GM12872 (cell line): ENCODE measurements around the gene DCUN1D3.

Experiments
- TF ChIP-seq, protein P1 (sequence below): IDR thresholded peaks from 3 replicates; pipeline ENCODE4 v1.5.1; 2011; ENCODE audit warnings: low read depth, mild to moderate bottlenecking, low read length, moderate library complexity; ENCODE audit not compliant: insufficient read depth

DCUN1D3 gene

GRCh38 chr16:20897253-20897897 lies 2.8 kb downstream of the DCUN1D3 start:
- TF ChIP-seq, protein P1, sequence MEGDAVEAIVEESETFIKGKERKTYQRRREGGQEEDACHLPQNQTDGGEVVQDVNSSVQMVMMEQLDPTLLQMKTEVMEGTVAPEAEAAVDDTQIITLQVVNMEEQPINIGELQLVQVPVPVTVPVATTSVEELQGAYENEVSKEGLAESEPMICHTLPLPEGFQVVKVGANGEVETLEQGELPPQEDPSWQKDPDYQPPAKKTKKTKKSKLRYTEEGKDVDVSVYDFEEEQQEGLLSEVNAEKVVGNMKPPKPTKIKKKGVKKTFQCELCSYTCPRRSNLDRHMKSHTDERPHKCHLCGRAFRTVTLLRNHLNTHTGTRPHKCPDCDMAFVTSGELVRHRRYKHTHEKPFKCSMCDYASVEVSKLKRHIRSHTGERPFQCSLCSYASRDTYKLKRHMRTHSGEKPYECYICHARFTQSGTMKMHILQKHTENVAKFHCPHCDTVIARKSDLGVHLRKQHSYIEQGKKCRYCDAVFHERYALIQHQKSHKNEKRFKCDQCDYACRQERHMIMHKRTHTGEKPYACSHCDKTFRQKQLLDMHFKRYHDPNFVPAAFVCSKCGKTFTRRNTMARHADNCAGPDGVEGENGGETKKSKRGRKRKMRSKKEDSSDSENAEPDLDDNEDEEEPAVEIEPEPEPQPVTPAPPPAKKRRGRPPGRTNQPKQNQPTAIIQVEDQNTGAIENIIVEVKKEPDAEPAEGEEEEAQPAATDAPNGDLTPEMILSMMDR: no peak

- TF ChIP-seq, protein P1: no peak
Observed at GRCh38 chr16:20894388-20894787, 5.8 kb downstream of the DCUN1D3 start.

GRCh38 chr16:20889625-20890275 lies 10.4 kb downstream of the DCUN1D3 start:
- TF ChIP-seq, protein P1: no peak

DNA sequence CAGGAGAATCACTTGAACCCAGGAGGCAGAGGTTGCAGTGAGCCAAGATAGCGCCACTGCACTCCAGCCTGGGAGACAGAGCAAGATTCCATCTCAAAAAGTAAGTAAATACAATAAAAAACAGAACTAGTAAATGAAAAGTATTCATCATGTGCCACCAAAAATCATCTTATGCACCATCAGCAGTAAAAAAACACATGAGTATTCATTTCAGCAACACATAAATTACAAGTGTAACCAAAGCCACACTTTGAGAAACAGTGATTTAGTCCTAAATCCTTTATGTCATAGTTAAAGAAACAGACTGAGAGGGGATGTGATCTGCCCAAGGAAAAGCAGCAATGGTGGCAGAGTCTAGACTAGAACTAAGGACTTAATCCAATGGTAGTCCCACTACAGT lies 13.0 kb downstream of the DCUN1D3 start:
- TF ChIP-seq, protein P1: no peak

- TF ChIP-seq, protein P1: no peak
Observed at GRCh38 chr16:20886320-20886719, 13.8 kb downstream of the DCUN1D3 start.

GRCh38 chr16:20884240-20884556 lies 16.0 kb downstream of the DCUN1D3 start:
- TF ChIP-seq, protein P1: no peak

DNA sequence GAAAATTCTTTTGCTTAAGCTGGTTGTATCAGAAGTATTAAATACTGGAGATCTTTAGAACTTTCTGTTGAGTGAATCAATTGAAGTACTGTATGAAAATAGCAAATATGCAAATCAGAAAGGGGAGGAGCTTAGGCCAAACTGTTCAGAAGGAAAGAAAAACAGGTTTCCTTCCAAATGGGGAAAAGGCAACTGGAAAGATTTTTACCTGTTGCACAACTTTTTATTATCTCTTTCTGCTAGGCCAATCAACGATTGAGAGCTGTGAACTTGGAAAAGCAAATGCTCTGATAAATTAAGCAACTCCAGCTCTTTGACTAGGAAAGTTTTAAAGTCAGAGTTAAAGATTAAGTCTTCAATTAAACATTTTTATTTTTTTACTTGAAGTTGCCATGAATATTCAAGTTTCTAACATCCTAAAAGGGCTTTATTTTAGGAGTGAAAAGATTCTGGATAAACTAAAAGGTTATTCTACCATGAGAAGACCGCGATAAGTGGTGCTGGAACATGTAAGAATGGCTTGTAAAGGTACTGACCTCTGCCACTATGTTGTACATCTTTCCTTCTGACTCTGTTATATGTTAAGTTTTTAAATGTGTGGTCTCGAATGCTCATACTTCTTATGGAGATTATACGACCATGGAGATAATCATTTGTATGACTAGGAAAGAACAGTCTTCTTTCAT lies 16.5 kb downstream of the DCUN1D3 start:
- TF ChIP-seq, protein P1: no peak
